ENCODE results near the gene MLLT1.

MLLT1 gene, protein sequence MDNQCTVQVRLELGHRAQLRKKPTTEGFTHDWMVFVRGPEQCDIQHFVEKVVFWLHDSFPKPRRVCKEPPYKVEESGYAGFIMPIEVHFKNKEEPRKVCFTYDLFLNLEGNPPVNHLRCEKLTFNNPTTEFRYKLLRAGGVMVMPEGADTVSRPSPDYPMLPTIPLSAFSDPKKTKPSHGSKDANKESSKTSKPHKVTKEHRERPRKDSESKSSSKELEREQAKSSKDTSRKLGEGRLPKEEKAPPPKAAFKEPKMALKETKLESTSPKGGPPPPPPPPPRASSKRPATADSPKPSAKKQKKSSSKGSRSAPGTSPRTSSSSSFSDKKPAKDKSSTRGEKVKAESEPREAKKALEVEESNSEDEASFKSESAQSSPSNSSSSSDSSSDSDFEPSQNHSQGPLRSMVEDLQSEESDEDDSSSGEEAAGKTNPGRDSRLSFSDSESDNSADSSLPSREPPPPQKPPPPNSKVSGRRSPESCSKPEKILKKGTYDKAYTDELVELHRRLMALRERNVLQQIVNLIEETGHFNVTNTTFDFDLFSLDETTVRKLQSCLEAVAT

DNA sequence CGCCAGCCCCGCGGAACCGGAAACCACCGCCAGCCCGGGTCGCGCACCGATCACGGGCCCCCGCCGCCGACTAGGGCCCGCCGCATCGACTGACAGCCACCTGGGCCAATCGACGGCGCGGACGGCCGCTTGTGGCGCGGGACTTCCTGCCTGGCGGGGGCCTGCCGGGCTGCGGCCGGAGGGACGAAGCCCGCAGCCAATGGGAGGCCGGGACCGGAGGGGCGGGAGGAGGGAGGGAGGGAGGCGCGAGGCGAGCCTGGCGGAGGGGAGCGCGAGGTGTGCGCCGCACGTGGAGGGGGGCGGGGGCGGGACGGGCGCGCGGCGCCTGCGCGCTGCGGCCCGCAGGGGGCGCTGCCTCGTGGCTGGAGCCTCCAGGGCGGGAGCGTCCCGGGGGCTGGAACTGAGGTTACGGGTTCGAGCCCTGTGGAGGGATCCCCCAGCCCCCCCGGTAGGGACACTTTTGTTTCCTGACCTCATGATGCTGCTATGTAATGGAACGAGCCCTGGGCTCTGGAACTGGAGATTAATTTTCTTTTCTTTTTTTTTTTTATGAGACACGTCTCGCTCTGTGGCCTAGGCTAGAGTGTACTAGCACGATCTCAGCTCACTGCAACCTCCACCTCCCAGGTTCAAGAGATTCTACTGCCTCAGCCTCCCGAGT is at the start of gene MLLT1:
Gene MLLT1 (minus strand): TSS at position 45 of the 661 bp plus-strand sequence. CDS start 191 bp downstream, outside the sequence.
- H3K4me3 ChIP-seq (ENCODE audit: insufficient read depth, low read length, poor library complexity, severe bottlenecking), result peak within 1 kb of the TSS; percentile 75
- H3K9ac ChIP-seq (ENCODE audit: low read length), result peak within 1 kb of the TSS; percentile 99
- no peaks in the 10 kb centered on the region for H4K20me1 ChIP-seq (ENCODE audit: low read depth, low read length)
- peak within 1 kb of the TSS; percentile 53 for H2AFZ ChIP-seq (ENCODE audit: low read depth, low read length, severe bottlenecking)
- no peaks in the 10 kb centered on the region for H3K27me3 ChIP-seq (ENCODE audit: low read length)
- peaks cover 44% of the 10 kb centered on the region for H3K79me2 ChIP-seq (ENCODE audit: insufficient read depth, low read length)
- H3K9me3 ChIP-seq (ENCODE audit: insufficient read depth, low read length), result no peaks in the 10 kb centered on the region
- no peaks in the 10 kb centered on the region for H3K9me2 ChIP-seq (replicated peaks; ENCODE audit: insufficient read depth, low read length)
- 0 out of 2 replicates have a peak, but pooled peaks cover 2% of the 10 kb centered on the region for H3F3A ChIP-seq (ENCODE audit: insufficient read depth)
- TF ChIP-seq EZH2phosphoT487 (conservative IDR thresholded peaks at IDR 0.05; ENCODE audit: low read length), result no peak
- TF ChIP-seq, protein P1, sequence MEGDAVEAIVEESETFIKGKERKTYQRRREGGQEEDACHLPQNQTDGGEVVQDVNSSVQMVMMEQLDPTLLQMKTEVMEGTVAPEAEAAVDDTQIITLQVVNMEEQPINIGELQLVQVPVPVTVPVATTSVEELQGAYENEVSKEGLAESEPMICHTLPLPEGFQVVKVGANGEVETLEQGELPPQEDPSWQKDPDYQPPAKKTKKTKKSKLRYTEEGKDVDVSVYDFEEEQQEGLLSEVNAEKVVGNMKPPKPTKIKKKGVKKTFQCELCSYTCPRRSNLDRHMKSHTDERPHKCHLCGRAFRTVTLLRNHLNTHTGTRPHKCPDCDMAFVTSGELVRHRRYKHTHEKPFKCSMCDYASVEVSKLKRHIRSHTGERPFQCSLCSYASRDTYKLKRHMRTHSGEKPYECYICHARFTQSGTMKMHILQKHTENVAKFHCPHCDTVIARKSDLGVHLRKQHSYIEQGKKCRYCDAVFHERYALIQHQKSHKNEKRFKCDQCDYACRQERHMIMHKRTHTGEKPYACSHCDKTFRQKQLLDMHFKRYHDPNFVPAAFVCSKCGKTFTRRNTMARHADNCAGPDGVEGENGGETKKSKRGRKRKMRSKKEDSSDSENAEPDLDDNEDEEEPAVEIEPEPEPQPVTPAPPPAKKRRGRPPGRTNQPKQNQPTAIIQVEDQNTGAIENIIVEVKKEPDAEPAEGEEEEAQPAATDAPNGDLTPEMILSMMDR (IDR thresholded peaks at IDR 0.05; ENCODE audit: insufficient read depth, low read length, poor library complexity, severe bottlenecking), result no peak
- peak within 1 kb of the TSS; percentile 57 for H3K27ac ChIP-seq (ENCODE audit: low read depth, low read length)
- no peaks in the 10 kb centered on the region for H3K36me3 ChIP-seq (ENCODE audit: low read length)
- H3K4me2 ChIP-seq (ENCODE audit: low read depth, low read length, poor library complexity, severe bottlenecking), result peak within 1 kb of the TSS; percentile 68

DNA sequence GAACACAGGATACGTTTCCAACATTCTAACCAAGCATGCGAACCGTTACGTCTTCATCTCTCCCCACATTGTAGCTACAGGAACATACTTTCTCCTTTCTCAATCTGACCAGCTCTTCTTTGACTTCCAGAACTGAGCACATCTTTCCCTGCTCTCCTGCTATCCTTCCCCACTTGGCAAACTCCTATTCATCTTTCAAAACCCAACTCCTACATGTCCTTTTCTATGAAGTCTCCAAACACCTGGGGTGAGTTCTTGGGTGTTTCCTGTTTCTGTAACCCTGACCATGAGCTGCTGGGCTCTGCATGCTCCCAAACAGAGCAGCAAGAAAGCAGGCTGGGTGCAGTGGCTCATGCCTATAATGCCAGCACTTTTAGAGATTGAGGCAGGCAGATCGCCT is 47.0 kb upstream of the MLLT1 start:
- Histone ChIP-seq H3K9me2 (replicated peaks; ENCODE audit: insufficient read depth, low read length) (no peaks in the 10 kb centered on the region), H4K20me1 (ENCODE audit: low read depth, low read length) (no peaks in the 10 kb centered on the region), H3K36me3 (ENCODE audit: low read length) (no peaks in the 10 kb centered on the region), H3K79me2 (ENCODE audit: insufficient read depth, low read length) (no peaks in the 10 kb centered on the region), H3K4me2 (ENCODE audit: low read depth, low read length, poor library complexity, severe bottlenecking) (no peak overlapping the region), H3F3A (ENCODE audit: insufficient read depth) (no peaks in the 10 kb centered on the region), H3K9ac (ENCODE audit: low read length) (no peak overlapping the region), H3K27me3 (ENCODE audit: low read length) (no peaks in the 10 kb centered on the region), H3K9me3 (ENCODE audit: insufficient read depth, low read length) (no peaks in the 10 kb centered on the region), H3K27ac (ENCODE audit: low read depth, low read length) (no peak overlapping the region), H2AFZ (ENCODE audit: low read depth, low read length, severe bottlenecking) (no peak overlapping the region), H3K4me3 (ENCODE audit: insufficient read depth, low read length, poor library complexity, severe bottlenecking) (no peak overlapping the region)
- no peak for TF ChIP-seq EZH2phosphoT487 (conservative IDR thresholded peaks at IDR 0.05; ENCODE audit: low read length)
- TF ChIP-seq, protein P1 (IDR thresholded peaks at IDR 0.05; ENCODE audit: insufficient read depth, low read length, poor library complexity, severe bottlenecking), result no peak

DNA sequence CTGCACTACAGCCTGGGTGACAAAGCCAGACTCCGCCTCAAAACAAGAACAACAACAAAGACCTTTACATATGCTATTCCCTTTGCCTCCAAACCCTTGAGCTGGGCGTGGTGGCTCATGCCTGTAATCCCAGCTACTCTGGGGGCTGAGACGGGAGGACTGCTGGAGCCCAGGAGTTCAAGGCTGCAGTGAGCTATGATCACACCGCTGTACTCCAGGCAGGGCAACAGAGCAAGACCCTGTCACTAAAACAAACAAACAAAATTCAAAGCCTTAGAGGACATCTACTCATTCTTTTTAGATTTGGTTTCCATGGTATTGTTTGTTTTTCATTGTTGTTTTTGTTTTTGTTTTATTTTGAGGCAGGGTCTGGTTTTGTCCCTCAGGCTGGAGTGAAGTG is 45.8 kb upstream of the MLLT1 start:
- H3K4me2 ChIP-seq (ENCODE audit: low read depth, low read length, poor library complexity, severe bottlenecking), result no peak overlapping the region
- H3K79me2 ChIP-seq (ENCODE audit: insufficient read depth, low read length), result no peaks in the 10 kb centered on the region
- no peak overlapping the region for H3K4me3 ChIP-seq (ENCODE audit: insufficient read depth, low read length, poor library complexity, severe bottlenecking)
- H3K27me3 ChIP-seq (ENCODE audit: low read length), result no peaks in the 10 kb centered on the region
- H3K9me2 ChIP-seq (replicated peaks; ENCODE audit: insufficient read depth, low read length), result no peaks in the 10 kb centered on the region
- no peak overlapping the region for H3K9ac ChIP-seq (ENCODE audit: low read length)
- H2AFZ ChIP-seq (ENCODE audit: low read depth, low read length, severe bottlenecking), result no peak overlapping the region
- no peaks in the 10 kb centered on the region for H4K20me1 ChIP-seq (ENCODE audit: low read depth, low read length)
- no peak for TF ChIP-seq EZH2phosphoT487 (conservative IDR thresholded peaks at IDR 0.05; ENCODE audit: low read length)
- TF ChIP-seq, protein P1 (IDR thresholded peaks at IDR 0.05; ENCODE audit: insufficient read depth, low read length, poor library complexity, severe bottlenecking), result no peak
- no peaks in the 10 kb centered on the region for H3K36me3 ChIP-seq (ENCODE audit: low read length)
- no peak overlapping the region for H3K27ac ChIP-seq (ENCODE audit: low read depth, low read length)
- no peaks in the 10 kb centered on the region for H3F3A ChIP-seq (ENCODE audit: insufficient read depth)
- H3K9me3 ChIP-seq (ENCODE audit: insufficient read depth, low read length), result no peaks in the 10 kb centered on the region
